ENCODE data around the gene CDH4. TPM values are rescaled to one million over a fixed set of nuclear protein-coding genes. Genes with fewer than 3 reads are reported as not detected.

CDH4 gene
- total and polyA plus RNA-seq, 2 donors from 2014 or later, result 1.1 TPM; not detected in 1

- no peaks in the 10 kb centered on the region for H3K27me3 ChIP-seq (ENCODE audit: control insufficient read depth, insufficient read depth, low read length)
- FAIRE-seq (no peak), DNase-seq (no peak)
- no peaks in the 10 kb centered on the region for H3K9me3 ChIP-seq (ENCODE audit: control insufficient read depth in 2 of 3, insufficient read depth in 1 of 3, low read length in 3 of 3)
- H3K27ac ChIP-seq (ENCODE audit: low read depth in 2 of 2, low read length in 2 of 2), result no peak overlapping the region
- intact Hi-C loops (cut with DNase I), result no loop called here
- H3K9ac ChIP-seq (ENCODE audit: low read length in 3 of 3), result no peak overlapping the region
- no peaks in the 10 kb centered on the region for H3K36me3 ChIP-seq (ENCODE audit: control insufficient read depth in 2 of 3, insufficient read depth in 3 of 3, low read length in 3 of 3)
- TF ChIP-seq, protein P1, sequence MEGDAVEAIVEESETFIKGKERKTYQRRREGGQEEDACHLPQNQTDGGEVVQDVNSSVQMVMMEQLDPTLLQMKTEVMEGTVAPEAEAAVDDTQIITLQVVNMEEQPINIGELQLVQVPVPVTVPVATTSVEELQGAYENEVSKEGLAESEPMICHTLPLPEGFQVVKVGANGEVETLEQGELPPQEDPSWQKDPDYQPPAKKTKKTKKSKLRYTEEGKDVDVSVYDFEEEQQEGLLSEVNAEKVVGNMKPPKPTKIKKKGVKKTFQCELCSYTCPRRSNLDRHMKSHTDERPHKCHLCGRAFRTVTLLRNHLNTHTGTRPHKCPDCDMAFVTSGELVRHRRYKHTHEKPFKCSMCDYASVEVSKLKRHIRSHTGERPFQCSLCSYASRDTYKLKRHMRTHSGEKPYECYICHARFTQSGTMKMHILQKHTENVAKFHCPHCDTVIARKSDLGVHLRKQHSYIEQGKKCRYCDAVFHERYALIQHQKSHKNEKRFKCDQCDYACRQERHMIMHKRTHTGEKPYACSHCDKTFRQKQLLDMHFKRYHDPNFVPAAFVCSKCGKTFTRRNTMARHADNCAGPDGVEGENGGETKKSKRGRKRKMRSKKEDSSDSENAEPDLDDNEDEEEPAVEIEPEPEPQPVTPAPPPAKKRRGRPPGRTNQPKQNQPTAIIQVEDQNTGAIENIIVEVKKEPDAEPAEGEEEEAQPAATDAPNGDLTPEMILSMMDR (IDR thresholded peaks at IDR 0.05; ENCODE audit: borderline replicate concordance, extremely low read depth, insufficient read depth), result no peak
- no peak overlapping the region for H3K4me3 ChIP-seq (ENCODE audit: low read length in 3 of 3)
- no peaks in the 10 kb centered on the region for H3K4me1 ChIP-seq (ENCODE audit: control insufficient read depth in 2 of 3, insufficient read depth in 2 of 3, low read depth in 1 of 3, low read length in 3 of 3)
Measured at GRCh38 chr20:61634376-61635145, 382.5 kb downstream of the CDH4 start.

- intact Hi-C loops (cut with DNase I), result no loop called here
- Histone ChIP-seq H3K9ac (ENCODE audit: low read length in 3 of 3) (no peak overlapping the region), H3K27ac (ENCODE audit: low read depth in 2 of 2, low read length in 2 of 2) (no peak overlapping the region), H3K4me3 (ENCODE audit: low read length in 3 of 3) (no peak overlapping the region), H3K27me3 (ENCODE audit: control insufficient read depth, insufficient read depth, low read length) (no peaks in the 10 kb centered on the region), H3K9me3 (ENCODE audit: control insufficient read depth in 2 of 3, insufficient read depth in 1 of 3, low read length in 3 of 3) (no peaks in the 10 kb centered on the region), H3K36me3 (ENCODE audit: control insufficient read depth in 2 of 3, insufficient read depth in 3 of 3, low read length in 3 of 3) (no peaks in the 10 kb centered on the region), H3K4me1 (ENCODE audit: control insufficient read depth in 2 of 3, insufficient read depth in 2 of 3, low read depth in 1 of 3, low read length in 3 of 3) (no peaks in the 10 kb centered on the region)
- DNase-seq (no peak), FAIRE-seq (no peak)
- TF ChIP-seq, protein P1 (IDR thresholded peaks at IDR 0.05; ENCODE audit: borderline replicate concordance, extremely low read depth, insufficient read depth), result no peak
Measured at GRCh38 chr20:61635721-61636455, 383.8 kb downstream of the CDH4 start.

GRCh38 chr20:61636531-61637116 lies 384.6 kb downstream of the CDH4 start:
- H3K9me3 ChIP-seq (ENCODE audit: control insufficient read depth in 2 of 3, insufficient read depth in 1 of 3, low read length in 3 of 3), result no peaks in the 10 kb centered on the region
- H3K27me3 ChIP-seq (ENCODE audit: control insufficient read depth, insufficient read depth, low read length), result no peaks in the 10 kb centered on the region
- H3K36me3 ChIP-seq (ENCODE audit: control insufficient read depth in 2 of 3, insufficient read depth in 3 of 3, low read length in 3 of 3), result no peaks in the 10 kb centered on the region
- intact Hi-C loops (cut with DNase I), result no loop called here
- TF ChIP-seq, protein P1 (IDR thresholded peaks at IDR 0.05; ENCODE audit: borderline replicate concordance, extremely low read depth, insufficient read depth), result no peak
- no peak overlapping the region for H3K9ac ChIP-seq (ENCODE audit: low read length in 3 of 3)
- H3K27ac ChIP-seq (ENCODE audit: low read depth in 2 of 2, low read length in 2 of 2), result no peak overlapping the region
- no peaks in the 10 kb centered on the region for H3K4me1 ChIP-seq (ENCODE audit: control insufficient read depth in 2 of 3, insufficient read depth in 2 of 3, low read depth in 1 of 3, low read length in 3 of 3)
- FAIRE-seq, result no peak
- no peak for DNase-seq
- no peak overlapping the region for H3K4me3 ChIP-seq (ENCODE audit: low read length in 3 of 3)

Data from kidney (tissue), 14 donors.